Ovary (tissue), 9 donors: Measurements from ENCODE around the gene CRACR2A. TPM values are rescaled to one million over a fixed set of nuclear protein-coding genes. Genes with fewer than 3 reads are reported as not detected.

Experiments used
- DNase-seq, 5 donors: peaks; one replicate each; pipeline ENCODE4 v3.0.0-alpha.2; 2019 to 2020
- H3K27ac ChIP-seq, 2 donors: fragments of 200-600 bp; one replicate each; pipeline versions ENCODE4 v1.5.1 to v1.8.0; 2019 to 2022
- H3K27me3 ChIP-seq: fragments of 200-600 bp; one replicate; pipeline ENCODE4 v1.8.0; 2022
- H3K36me3 ChIP-seq: fragments of 200-600 bp; sonication (generic); one replicate; pipeline ENCODE4 v1.5.1; 2019
- H3K4me1 ChIP-seq: one replicate; pipeline ENCODE4 v1.8.1; 2013; ENCODE audit warnings: mild to moderate bottlenecking, moderate library complexity; ENCODE audit not compliant: insufficient read depth
- H3K4me3 ChIP-seq: fragments of 200-600 bp; sonication (generic); one replicate; pipeline ENCODE4 v1.5.1; 2017
- H3K9me3 ChIP-seq, 2 donors: fragments of 200-600 bp in 1 of 2; sonication (generic) in 1 of 2; one replicate each; pipeline versions ENCODE4 v1.5.1 to v1.8.1; 2013 to 2019; ENCODE audit warnings: mild to moderate bottlenecking in 1 of 2, moderate library complexity in 1 of 2
- CTCF ChIP-seq, 3 donors: fragments of 450-650 bp in 2 of 3; fragments of 200-600 bp in 1 of 3; IDR thresholded peaks; one replicate each; pipeline versions ENCODE4 v1.5.1 to v1.8.0; 2016 to 2022; ENCODE audit warnings: antibody characterized with exemption in 3 of 3, mild to moderate bottlenecking in 1 of 3
- EP300 ChIP-seq: sonication (generic); formaldehyde crosslinking; IDR thresholded peaks from one replicate; pipeline ENCODE4 v1.6.1; 2017; ENCODE audit warnings: antibody characterized with exemption
- POLR2A ChIP-seq: fragments of 450-650 bp; IDR thresholded peaks from one replicate; pipeline ENCODE4 v1.6.1; 2017; ENCODE audit warnings: antibody characterized with exemption, mild to moderate bottlenecking, moderate library complexity
- WGBS, 3 donors: extraction: QIAGEN DNeasy Blood & Tissue Kit in 1 of 3; methylation state at CpG; one replicate each; pipeline versions ENCODE4 v1.1.5 to v1.1.7; 2013 to 2017; 5-methylcytosine and 5-hydroxymethylcytosine counted together
- intact Hi-C, 4 donors: fragments of 100-400 bp; cut with DNase I; formaldehyde crosslinking; loops; one replicate each; pipeline versions ENCODE4 v1.11.0 to v1.15.1; 2022 to 2023
- polyA plus RNA-seq, 2 donors: library from polyadenylated mRNA; stranded (reverse); fragments of 200-250 nt in 1 of 2; fragments of 350-450 nt in 1 of 2; fragmentation: Illumina TruSeq in 1 of 2; extraction: RNeasy Lipid Tissue Mini Kit (QIAGEN cat#74804) in 1 of 2; gene quantifications; one replicate each; pipeline ENCODE4 v1.2.3, GENCODE V29; 2013 to 2014
- total RNA-seq, 7 donors: library from RNA; depleted of rRNA in 2 of 7; stranded (reverse); fragments of >200 nt in 2 of 7; fragmentation: NEBNext Ultra II Directional in 3 of 7; extraction: Animal tissue kit (Norgen Biotek cat#: 25700) in 3 of 7; gene quantifications; one replicate each; pipeline versions ENCODE4 v1.1.0 to v1.2.4, GENCODE V29; 2016 to 2023
- donor health status: DM: no; HTN: no; CAD: no; lungs with moderate emphysema.
- donor health status: DM: no; HTN: no; CAD: no.
- donor health status: Bipolar disorder and iron deficiency.
- donor health status: DM: yes; HTN: yes; CAD: no.
- donor health status: DM: no; HTN: no; CAD: no.
- donor health status: DM: yes; HTN: yes; CAD: no.

Gene CRACR2A
- total and polyA plus RNA-seq, 9 donors = 1.8 to 7.7 (median 4.4) TPM

- Histone ChIP-seq H3K9me3 (no peaks in the 10 kb centered on the region), H3K27me3 (no peaks in the 10 kb centered on the region), H3K4me3 (no peak overlapping the region), H3K27ac (no peak overlapping the region), H3K36me3 (no peaks in the 10 kb centered on the region), H3K4me1 (peaks cover 13% of the 10 kb centered on the region)
- intact Hi-C loops = no loop called here
- no peak for DNase-seq
- WGBS, 3 donors = 83 to 86% (median 83%) methylated on average over 9 of the region's 9 CpGs
- TF ChIP-seq CTCF (IDR thresholded peaks at IDR 0.05) = no peak
- no peak for TF ChIP-seq POLR2A
- no peak for TF ChIP-seq EP300
These were observed 35.5 kb downstream of the CRACR2A start for GRCh38 chr12:3717283-3717898.

- 50 to 73% (median 70%) methylated on average over 1 of the region's 1 CpG for WGBS, 3 donors
- no peak for DNase-seq
These were observed 36.9 kb downstream of the CRACR2A start for GRCh38 chr12:3715999-3716398.

DNA sequence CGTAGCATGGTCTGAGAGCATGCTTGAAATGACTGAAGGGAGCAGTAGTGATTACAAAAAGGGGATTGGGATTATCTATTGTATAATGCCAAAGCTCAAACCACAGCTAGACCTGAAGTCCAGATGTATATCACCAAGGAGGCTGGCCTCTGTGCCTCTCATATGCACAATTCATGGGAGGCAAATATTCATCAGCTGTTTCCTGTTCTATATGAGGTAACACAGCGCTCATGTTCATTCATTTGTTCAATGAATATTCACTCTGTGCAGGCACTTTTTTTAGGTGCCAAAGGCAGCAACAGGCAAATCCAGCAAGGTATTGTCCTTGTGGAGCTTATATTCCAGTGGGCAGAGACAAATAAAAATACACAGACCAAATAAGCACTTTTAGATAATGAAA lies 39.0 kb downstream of the CRACR2A start:
- no peak for TF ChIP-seq EP300
- TF ChIP-seq CTCF (IDR thresholded peaks at IDR 0.05) = no peak
- no peak for TF ChIP-seq POLR2A
- no peak for DNase-seq
- H3K9me3 ChIP-seq = no peaks in the 10 kb centered on the region
- intact Hi-C loops = no loop called here
- 93 to 100% (median 99%) methylated on average over 2 of the region's 2 CpGs for WGBS, 3 donors
- no peaks in the 10 kb centered on the region for H3K27me3 ChIP-seq
- H3K4me1 ChIP-seq = peaks cover 13% of the 10 kb centered on the region
- H3K4me3 ChIP-seq = no peak overlapping the region
- H3K27ac ChIP-seq = no peak overlapping the region
- H3K36me3 ChIP-seq = no peaks in the 10 kb centered on the region

More at GRCh38 chr12:3715999-3716398, 36.9 kb downstream of the CRACR2A start:
- intact Hi-C loops = no loop called here
- no peak for TF ChIP-seq POLR2A
- no peak for TF ChIP-seq CTCF (IDR thresholded peaks at IDR 0.05)
- TF ChIP-seq EP300 = no peak
- Histone ChIP-seq H3K9me3 (no peaks in the 10 kb centered on the region), H3K4me1 (peaks cover 13% of the 10 kb centered on the region), H3K4me3 (no peak overlapping the region), H3K36me3 (no peaks in the 10 kb centered on the region), H3K27me3 (no peaks in the 10 kb centered on the region), H3K27ac (no peak overlapping the region)

DNA sequence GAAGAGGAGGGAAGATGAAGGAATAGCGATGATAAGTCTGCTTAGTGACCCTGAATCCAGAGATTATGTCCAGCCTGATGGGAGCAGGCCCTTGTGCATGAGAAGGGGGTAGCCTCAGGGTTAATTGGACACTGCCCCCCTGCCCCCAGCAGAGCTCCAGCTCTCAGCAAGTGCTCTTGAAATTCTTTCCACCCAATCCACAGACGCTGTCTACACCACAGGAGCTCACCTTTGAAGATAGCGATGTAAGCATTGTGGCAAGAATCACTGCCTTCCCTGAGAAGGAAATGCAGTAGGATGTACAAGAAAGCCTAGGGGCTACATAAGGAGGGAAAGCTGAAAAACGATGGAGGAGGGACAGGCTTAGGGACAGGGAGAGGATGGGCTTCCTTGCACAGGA lies 39.4 kb downstream of the CRACR2A start:
- Histone ChIP-seq H3K4me3 (no peak overlapping the region), H3K4me1 (peaks cover 13% of the 10 kb centered on the region)
- 74 to 82% (median 80%) methylated on average over 4 of the region's 4 CpGs for WGBS, 3 donors

More for the DNA sequence above, 39.4 kb downstream of the CRACR2A start:
- H3K9me3 ChIP-seq = no peaks in the 10 kb centered on the region
- no peaks in the 10 kb centered on the region for H3K27me3 ChIP-seq
- intact Hi-C loops = no loop called here
- H3K27ac ChIP-seq = no peak overlapping the region
- TF ChIP-seq POLR2A (no peak), EP300 (no peak), CTCF (IDR thresholded peaks at IDR 0.05) (no peak)
- DNase-seq = no peak
- no peaks in the 10 kb centered on the region for H3K36me3 ChIP-seq
